HCT116 (cell line): ENCODE data around the gene TCF7.

Source experiments
- CEBPB ChIP-seq: IDR thresholded peaks from 2 replicates; pipeline ENCODE4 v1.6.1; 2012; ENCODE audit warnings: low read depth
- ELF1 ChIP-seq: IDR thresholded peaks from 2 replicates; pipeline ENCODE4 v1.6.1; 2012; ENCODE audit warnings: low read depth, borderline replicate concordance
- EZH2 ChIP-seq: fragments of 200-600 bp; sonication (generic); IDR thresholded peaks from 2 replicates; pipeline ENCODE4 v1.6.1; 2017; ENCODE audit warnings: antibody characterized with exemption, mixed run types
- EZH2phosphoT487 ChIP-seq: fragments of 200-600 bp; IDR thresholded peaks from 2 replicates; pipeline ENCODE4 v1.6.1; 2018; ENCODE audit warnings: antibody characterized with exemption, borderline replicate concordance
- POLR2A ChIP-seq: IDR thresholded peaks from 2 replicates; pipeline ENCODE4 v1.7.0; 2011; ENCODE audit warnings: borderline replicate concordance; ENCODE audit not compliant: insufficient read depth, insufficient read length; ENCODE audit errors: extremely low read depth
- POLR2AphosphoS5 ChIP-seq: IDR thresholded peaks from 2 replicates; pipeline ENCODE4 v1.6.1; 2011; ENCODE audit warnings: mild to moderate bottlenecking, low read depth, low read length, moderate library complexity
- SIN3A ChIP-seq: IDR thresholded peaks from 2 replicates; pipeline ENCODE4 v1.6.1; 2012; ENCODE audit warnings: low read depth
- YY1 ChIP-seq: IDR thresholded peaks from 2 replicates; pipeline ENCODE4 v1.6.1; 2011; ENCODE audit warnings: low read length, low read depth, moderate library complexity, mild to moderate bottlenecking; ENCODE audit not compliant: insufficient replicate concordance; ENCODE audit errors: extremely low read depth
- TF ChIP-seq, protein P1 (sequence below), 3 experiments: fragments of 200-600 bp in 1 of 3; sonication (generic) in 1 of 3; IDR thresholded peaks in 2 of 3; conservative IDR thresholded peaks in 1 of 3; 2 replicates each; pipeline ENCODE4 v1.5.1; 2012 to 2017; ENCODE audit warnings: low read depth in 2 of 3, low read length in 2 of 3, antibody characterized with exemption in 1 of 3, borderline replicate concordance in 1 of 3, control low read depth in 1 of 3, mild to moderate bottlenecking in 1 of 3, mixed read lengths in 1 of 3, mixed run types in 1 of 3, moderate library complexity in 1 of 3; ENCODE audit not compliant: insufficient read depth in 1 of 3
- TF ChIP-seq, protein P2 (sequence below): IDR thresholded peaks from 2 replicates; pipeline ENCODE4 v1.6.1; 2012
- TF ChIP-seq, protein P3 (sequence below): IDR thresholded peaks from 2 replicates; pipeline ENCODE4 v1.6.1; 2012; ENCODE audit warnings: low read depth

DNA sequence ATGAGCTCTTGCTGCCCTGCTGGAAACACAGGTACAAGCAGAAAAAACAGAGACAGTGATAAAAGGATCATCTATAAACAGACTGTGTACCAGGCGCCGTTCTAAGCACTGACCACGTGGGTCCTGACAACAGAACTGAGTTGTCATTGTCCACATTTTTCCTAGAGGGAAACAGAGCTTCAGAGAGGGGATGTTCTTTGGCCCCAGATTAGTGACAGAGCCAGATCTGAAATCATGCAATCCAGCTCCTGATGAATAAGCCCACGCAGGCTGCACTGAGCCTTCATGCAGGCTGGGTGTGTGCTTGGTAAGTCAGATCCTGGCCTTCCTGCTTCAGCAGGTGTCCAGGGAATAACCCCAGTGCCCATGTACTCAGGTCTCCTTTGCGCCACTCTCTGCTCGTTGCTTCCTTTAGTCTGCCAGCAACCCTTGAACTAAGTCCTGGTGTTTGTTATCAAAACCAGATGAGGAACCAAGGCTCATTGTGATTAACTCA is 22.8 kb upstream of the TCF7 start:
- TF ChIP-seq, protein P1, sequence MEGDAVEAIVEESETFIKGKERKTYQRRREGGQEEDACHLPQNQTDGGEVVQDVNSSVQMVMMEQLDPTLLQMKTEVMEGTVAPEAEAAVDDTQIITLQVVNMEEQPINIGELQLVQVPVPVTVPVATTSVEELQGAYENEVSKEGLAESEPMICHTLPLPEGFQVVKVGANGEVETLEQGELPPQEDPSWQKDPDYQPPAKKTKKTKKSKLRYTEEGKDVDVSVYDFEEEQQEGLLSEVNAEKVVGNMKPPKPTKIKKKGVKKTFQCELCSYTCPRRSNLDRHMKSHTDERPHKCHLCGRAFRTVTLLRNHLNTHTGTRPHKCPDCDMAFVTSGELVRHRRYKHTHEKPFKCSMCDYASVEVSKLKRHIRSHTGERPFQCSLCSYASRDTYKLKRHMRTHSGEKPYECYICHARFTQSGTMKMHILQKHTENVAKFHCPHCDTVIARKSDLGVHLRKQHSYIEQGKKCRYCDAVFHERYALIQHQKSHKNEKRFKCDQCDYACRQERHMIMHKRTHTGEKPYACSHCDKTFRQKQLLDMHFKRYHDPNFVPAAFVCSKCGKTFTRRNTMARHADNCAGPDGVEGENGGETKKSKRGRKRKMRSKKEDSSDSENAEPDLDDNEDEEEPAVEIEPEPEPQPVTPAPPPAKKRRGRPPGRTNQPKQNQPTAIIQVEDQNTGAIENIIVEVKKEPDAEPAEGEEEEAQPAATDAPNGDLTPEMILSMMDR (IDR thresholded peaks at IDR 0.05 in 2 of 3, conservative IDR thresholded peaks at IDR 0.05 in 1 of 3; ENCODE audit: borderline replicate concordance in 1 of 3, insufficient read depth in 1 of 3, low read depth in 2 of 3, low read length in 2 of 3), result no peak
- no peak for TF ChIP-seq EZH2
- TF ChIP-seq SIN3A, result no peak
- TF ChIP-seq YY1, result no peak
- no peak for TF ChIP-seq POLR2AphosphoS5
- TF ChIP-seq POLR2A, result no peak
- no peak for TF ChIP-seq EZH2phosphoT487
- TF ChIP-seq, protein P2, sequence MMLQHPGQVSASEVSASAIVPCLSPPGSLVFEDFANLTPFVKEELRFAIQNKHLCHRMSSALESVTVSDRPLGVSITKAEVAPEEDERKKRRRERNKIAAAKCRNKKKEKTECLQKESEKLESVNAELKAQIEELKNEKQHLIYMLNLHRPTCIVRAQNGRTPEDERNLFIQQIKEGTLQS, result no peak
- TF ChIP-seq, protein P3, sequence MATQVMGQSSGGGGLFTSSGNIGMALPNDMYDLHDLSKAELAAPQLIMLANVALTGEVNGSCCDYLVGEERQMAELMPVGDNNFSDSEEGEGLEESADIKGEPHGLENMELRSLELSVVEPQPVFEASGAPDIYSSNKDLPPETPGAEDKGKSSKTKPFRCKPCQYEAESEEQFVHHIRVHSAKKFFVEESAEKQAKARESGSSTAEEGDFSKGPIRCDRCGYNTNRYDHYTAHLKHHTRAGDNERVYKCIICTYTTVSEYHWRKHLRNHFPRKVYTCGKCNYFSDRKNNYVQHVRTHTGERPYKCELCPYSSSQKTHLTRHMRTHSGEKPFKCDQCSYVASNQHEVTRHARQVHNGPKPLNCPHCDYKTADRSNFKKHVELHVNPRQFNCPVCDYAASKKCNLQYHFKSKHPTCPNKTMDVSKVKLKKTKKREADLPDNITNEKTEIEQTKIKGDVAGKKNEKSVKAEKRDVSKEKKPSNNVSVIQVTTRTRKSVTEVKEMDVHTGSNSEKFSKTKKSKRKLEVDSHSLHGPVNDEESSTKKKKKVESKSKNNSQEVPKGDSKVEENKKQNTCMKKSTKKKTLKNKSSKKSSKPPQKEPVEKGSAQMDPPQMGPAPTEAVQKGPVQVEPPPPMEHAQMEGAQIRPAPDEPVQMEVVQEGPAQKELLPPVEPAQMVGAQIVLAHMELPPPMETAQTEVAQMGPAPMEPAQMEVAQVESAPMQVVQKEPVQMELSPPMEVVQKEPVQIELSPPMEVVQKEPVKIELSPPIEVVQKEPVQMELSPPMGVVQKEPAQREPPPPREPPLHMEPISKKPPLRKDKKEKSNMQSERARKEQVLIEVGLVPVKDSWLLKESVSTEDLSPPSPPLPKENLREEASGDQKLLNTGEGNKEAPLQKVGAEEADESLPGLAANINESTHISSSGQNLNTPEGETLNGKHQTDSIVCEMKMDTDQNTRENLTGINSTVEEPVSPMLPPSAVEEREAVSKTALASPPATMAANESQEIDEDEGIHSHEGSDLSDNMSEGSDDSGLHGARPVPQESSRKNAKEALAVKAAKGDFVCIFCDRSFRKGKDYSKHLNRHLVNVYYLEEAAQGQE, result no peak
- TF ChIP-seq CEBPB, result no peak
- no peak for TF ChIP-seq ELF1
